H9 (cell line): ENCODE measurements around the gene DPP10. TPM values are rescaled to one million over a fixed set of nuclear protein-coding genes. Genes with fewer than 3 reads are reported as not detected.

Experiments used
- DNase-seq: peaks from one replicate; pipeline ENCODE4 v3.0.0-alpha.2; 2017
- H2AFZ ChIP-seq: one replicate; pipeline ENCODE4 v1.6.1; 2013; ENCODE audit warnings: mild to moderate bottlenecking, low read length, control low read depth, moderate library complexity
- H2AK5ac ChIP-seq: 2 replicates; pipeline ENCODE4 v1.6.1; 2013; ENCODE audit warnings: low read length, control low read depth, mixed read lengths; ENCODE audit not compliant: insufficient read length
- H2BK120ac ChIP-seq: one replicate; pipeline ENCODE4 v1.6.1; 2013; ENCODE audit warnings: low read depth, mild to moderate bottlenecking, low read length, control low read depth, inconsistent platforms; ENCODE audit not compliant: poor library complexity, severe bottlenecking
- H2BK12ac ChIP-seq: 2 replicates; pipeline ENCODE4 v1.6.1; 2013; ENCODE audit warnings: low read length, control low read depth, mixed read lengths, low read depth; ENCODE audit not compliant: insufficient read length
- H2BK15ac ChIP-seq: 2 replicates; pipeline ENCODE4 v1.6.1; 2013; ENCODE audit warnings: low read depth, low read length, control low read depth
- H2BK20ac ChIP-seq: one replicate; pipeline ENCODE4 v1.6.1; 2013; ENCODE audit warnings: low read depth, mild to moderate bottlenecking, low read length, control low read depth, inconsistent platforms; ENCODE audit not compliant: poor library complexity, severe bottlenecking
- H2BK5ac ChIP-seq: 2 replicates; pipeline ENCODE4 v1.6.1; 2013; ENCODE audit warnings: low read length, control low read depth, mixed read lengths; ENCODE audit not compliant: insufficient read length
- H3K14ac ChIP-seq: 2 replicates; pipeline ENCODE4 v1.6.1; 2013; ENCODE audit warnings: low read length, control low read depth; ENCODE audit not compliant: insufficient read depth
- H3K18ac ChIP-seq: 2 replicates; pipeline ENCODE4 v1.6.1; 2013; ENCODE audit warnings: low read depth, mild to moderate bottlenecking, mixed read lengths, low read length, control low read depth; ENCODE audit not compliant: insufficient read length
- H3K23ac ChIP-seq: 2 replicates; pipeline ENCODE4 v1.6.1; 2013; ENCODE audit warnings: low read length, control low read depth, mixed read lengths, low read depth; ENCODE audit not compliant: insufficient read length
- H3K23me2 ChIP-seq: 2 replicates; pipeline ENCODE4 v1.6.1; 2013; ENCODE audit warnings: low read depth, mild to moderate bottlenecking, mixed read lengths, low read length, control low read depth; ENCODE audit not compliant: insufficient read length, poor library complexity, severe bottlenecking
- H3K27ac ChIP-seq: 2 replicates; pipeline ENCODE4 v1.5.1; 2013; ENCODE audit warnings: low read length, control low read depth, mixed read lengths, low read depth; ENCODE audit not compliant: insufficient read length
- H3K27me3 ChIP-seq: 2 replicates; pipeline ENCODE4 v1.6.1; 2013; ENCODE audit warnings: low read length, control low read depth, inconsistent platforms; ENCODE audit not compliant: insufficient read depth
- H3K4ac ChIP-seq: 2 replicates; pipeline ENCODE4 v1.6.1; 2013; ENCODE audit warnings: low read depth, mild to moderate bottlenecking, control low read depth, inconsistent platforms, low read length, moderate library complexity
- H3K4me1 ChIP-seq: 2 replicates; pipeline ENCODE4 v1.6.1; 2013; ENCODE audit warnings: low read length, control low read depth, inconsistent platforms; ENCODE audit not compliant: insufficient read depth
- H3K4me2 ChIP-seq: 2 replicates; pipeline ENCODE4 v1.6.1; 2013; ENCODE audit warnings: low read length, control low read depth, mixed read lengths; ENCODE audit not compliant: insufficient read length, insufficient read depth
- H3K56ac ChIP-seq: 2 replicates; pipeline ENCODE4 v1.6.1; 2013; ENCODE audit warnings: low read depth, mild to moderate bottlenecking, mixed read lengths, low read length, control low read depth; ENCODE audit not compliant: insufficient read length
- H3K79me1 ChIP-seq: 2 replicates; pipeline ENCODE4 v1.6.1; 2013; ENCODE audit warnings: low read depth, mild to moderate bottlenecking, moderate library complexity, low read length, control low read depth, inconsistent platforms; ENCODE audit not compliant: insufficient read depth, poor library complexity, severe bottlenecking
- H3K79me2 ChIP-seq: 2 replicates; pipeline ENCODE4 v1.6.1; 2013; ENCODE audit warnings: low read length, control low read depth, inconsistent platforms; ENCODE audit not compliant: insufficient read depth
- H3K9ac ChIP-seq: 2 replicates; pipeline ENCODE4 v1.6.1; 2013; ENCODE audit warnings: low read length, control low read depth, mixed read lengths; ENCODE audit not compliant: insufficient read length; ENCODE audit errors: extremely low read depth
- H3K9me3 ChIP-seq: one replicate; pipeline ENCODE4 v1.6.1; 2013; ENCODE audit warnings: low read depth, low read length, inconsistent platforms; ENCODE audit not compliant: control insufficient read depth
- H3T11ph ChIP-seq: one replicate; pipeline ENCODE4 v1.6.1; 2013; ENCODE audit warnings: mild to moderate bottlenecking, low read length, control low read depth, inconsistent platforms
- H4K20me1 ChIP-seq: one replicate; pipeline ENCODE4 v1.6.1; 2013; ENCODE audit not compliant: control insufficient read depth, insufficient read length, insufficient read depth
- H4K5ac ChIP-seq: 2 replicates; pipeline ENCODE4 v1.6.1; 2013; ENCODE audit warnings: low read depth, mild to moderate bottlenecking, mixed read lengths, low read length, control low read depth; ENCODE audit not compliant: insufficient read length
- H4K8ac ChIP-seq: replicated peaks from 2 replicates; pipeline ENCODE4 v1.6.1; 2013; ENCODE audit warnings: low read length, control low read depth, mixed read lengths, low read depth; ENCODE audit not compliant: insufficient read length
- H4K91ac ChIP-seq: 2 replicates; pipeline ENCODE4 v1.6.1; 2013; ENCODE audit warnings: low read depth, mild to moderate bottlenecking, moderate library complexity, mixed read lengths, low read length, control low read depth; ENCODE audit not compliant: insufficient read length
- H3K27ac Mint-ChIP-seq, 3 experiments: 2 replicates in 2 of 3; 3 replicates in 1 of 3; pipeline ENCODE4 v1.8.0; 2020 to 2021; ENCODE audit warnings: mixed read lengths in 3 of 3, mild to moderate bottlenecking in 1 of 3, moderate library complexity in 1 of 3
- H3K27me3 Mint-ChIP-seq: 2 replicates; pipeline ENCODE4 v1.8.0; 2021; ENCODE audit warnings: low read depth, mild to moderate bottlenecking, moderate library complexity, mixed read lengths
- H3K36me3 Mint-ChIP-seq, 3 experiments: 2 replicates in 2 of 3; 3 replicates in 1 of 3; pipeline ENCODE4 v1.8.0; 2020 to 2021; ENCODE audit warnings: low read depth in 3 of 3, mixed read lengths in 3 of 3; ENCODE audit not compliant: insufficient read depth in 1 of 3
- H3K4me1 Mint-ChIP-seq, 2 experiments: 2 replicates each; pipeline ENCODE4 v1.8.0; 2020; ENCODE audit warnings: mixed read lengths in 2 of 2
- H3K4me3 Mint-ChIP-seq, 2 experiments: 2 replicates in 1 of 2; 3 replicates in 1 of 2; pipeline ENCODE4 v1.8.0; 2020 to 2021; ENCODE audit warnings: mild to moderate bottlenecking in 2 of 2, mixed read lengths in 2 of 2, moderate library complexity in 1 of 2
- H3K9me3 Mint-ChIP-seq, 2 experiments: 2 replicates in 1 of 2; 3 replicates in 1 of 2; pipeline ENCODE4 v1.8.0; 2020; ENCODE audit warnings: mild to moderate bottlenecking in 2 of 2, mixed read lengths in 2 of 2, moderate library complexity in 1 of 2
- WGBS: extraction: QIAGEN DNeasy Blood & Tissue Kit; methylation state at CpG from one replicate; pipeline ENCODE4 v1.1.7; 2013; ENCODE audit warnings: missing lambda C conversion rate, low lambda C conversion rate, mixed read lengths; ENCODE audit not compliant: insufficient read length; ENCODE audit errors: extremely low coverage; 5-methylcytosine and 5-hydroxymethylcytosine counted together
- total RNA-seq: library from RNA; stranded (reverse); gene quantifications from 2 replicates; pipeline ENCODE4 v1.2.1, GENCODE V29; 2021
- TF ChIP-seq, protein P1 (sequence below): fragments of 200-600 bp; sonication (generic); conservative IDR thresholded peaks from 3 replicates; pipeline ENCODE4 v1.8.0; 2021; ENCODE audit warnings: antibody characterized with exemption, mild to moderate bottlenecking

The DPP10 gene
- total RNA-seq, 1 experiment from 2014 or later = 11.3 TPM

DNA sequence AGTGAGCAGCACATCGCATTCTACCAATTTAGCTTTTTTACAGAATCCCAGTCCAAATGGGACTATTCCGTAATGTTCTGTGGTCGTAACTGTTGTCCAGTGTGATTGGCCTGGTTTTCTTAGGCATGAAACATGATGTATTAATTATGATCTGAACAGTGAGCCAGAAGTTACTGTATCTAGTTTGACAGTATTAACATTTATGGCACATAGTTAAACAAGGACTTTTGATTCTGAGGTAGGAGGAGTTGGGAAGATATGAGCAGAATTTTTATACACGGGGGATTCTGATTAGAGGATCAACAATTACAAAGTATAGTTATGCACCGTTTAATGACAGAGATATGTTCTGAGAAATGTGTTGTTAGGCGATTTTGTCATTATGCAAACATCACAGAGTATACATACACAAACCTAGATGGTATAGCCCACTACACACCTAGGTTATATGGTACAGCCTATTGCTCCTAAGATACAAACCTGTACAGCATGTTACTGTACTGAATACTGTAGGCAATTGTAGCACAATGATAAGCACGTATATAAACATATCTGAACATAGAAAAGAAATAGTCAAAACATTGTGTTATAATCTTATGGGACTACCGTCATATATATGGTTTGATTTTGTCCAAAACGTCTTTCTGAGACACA lies 85.0 kb downstream of the DPP10 start:
- Histone ChIP-seq H2BK20ac (no peak overlapping the region), H3K4me1 (no peaks in the 10 kb centered on the region), H3K23ac (no peak overlapping the region), H4K20me1 (no peaks in the 10 kb centered on the region), H2BK5ac (no peak overlapping the region), H3K9me3 (no peaks in the 10 kb centered on the region), H2BK12ac (no peak overlapping the region), H2BK120ac (no peak overlapping the region), H3K27ac (no peak overlapping the region), H3K23me2 (no peaks in the 10 kb centered on the region), H3K27me3 (no peaks in the 10 kb centered on the region), H3K9ac (no peak overlapping the region), H2BK15ac (no peak overlapping the region), H4K8ac (no peak overlapping the region), H3K18ac (no peak overlapping the region), H2AK5ac (no peak overlapping the region), H4K5ac (no peak overlapping the region), H2AFZ (no peak overlapping the region), H3K4me2 (no peak overlapping the region), H3T11ph (no peak overlapping the region), H3K79me1 (no peaks in the 10 kb centered on the region), H4K91ac (peak overlapping the region; percentile 49), H3K4ac (no peak overlapping the region), H3K14ac (no peak overlapping the region), H3K79me2 (no peaks in the 10 kb centered on the region), H3K56ac (no peak overlapping the region)
- DNase-seq = no peak
- H3K27ac Mint-ChIP-seq = no peak overlapping the region
- no peak overlapping the region for H3K4me3 Mint-ChIP-seq
- peaks cover 7 to 11% of the 10 kb centered on the region in 2 experiments for H3K9me3 Mint-ChIP-seq
- WGBS = no CpG with 5 or more reads among the region's 9 CpGs
- TF ChIP-seq, protein P1, sequence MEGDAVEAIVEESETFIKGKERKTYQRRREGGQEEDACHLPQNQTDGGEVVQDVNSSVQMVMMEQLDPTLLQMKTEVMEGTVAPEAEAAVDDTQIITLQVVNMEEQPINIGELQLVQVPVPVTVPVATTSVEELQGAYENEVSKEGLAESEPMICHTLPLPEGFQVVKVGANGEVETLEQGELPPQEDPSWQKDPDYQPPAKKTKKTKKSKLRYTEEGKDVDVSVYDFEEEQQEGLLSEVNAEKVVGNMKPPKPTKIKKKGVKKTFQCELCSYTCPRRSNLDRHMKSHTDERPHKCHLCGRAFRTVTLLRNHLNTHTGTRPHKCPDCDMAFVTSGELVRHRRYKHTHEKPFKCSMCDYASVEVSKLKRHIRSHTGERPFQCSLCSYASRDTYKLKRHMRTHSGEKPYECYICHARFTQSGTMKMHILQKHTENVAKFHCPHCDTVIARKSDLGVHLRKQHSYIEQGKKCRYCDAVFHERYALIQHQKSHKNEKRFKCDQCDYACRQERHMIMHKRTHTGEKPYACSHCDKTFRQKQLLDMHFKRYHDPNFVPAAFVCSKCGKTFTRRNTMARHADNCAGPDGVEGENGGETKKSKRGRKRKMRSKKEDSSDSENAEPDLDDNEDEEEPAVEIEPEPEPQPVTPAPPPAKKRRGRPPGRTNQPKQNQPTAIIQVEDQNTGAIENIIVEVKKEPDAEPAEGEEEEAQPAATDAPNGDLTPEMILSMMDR = no peak
- H3K4me1 Mint-ChIP-seq = no peaks in the 10 kb centered on the region
- H3K27me3 Mint-ChIP-seq = peaks cover 4% of the 10 kb centered on the region
- H3K36me3 Mint-ChIP-seq = peaks cover 0 to 8% (median 4%) of the 10 kb centered on the region in 3 experiments; a peak in 5 of 7 replicates
